HFF-Myc (cell line): Measurements from ENCODE around the gene TOP2B.

Source experiments
- DNase-seq: peaks from one replicate; pipeline ENCODE4 v3.0.0-alpha.2; 2011; ENCODE audit warnings: low read depth; ENCODE audit errors: extremely low read depth
- H3K4me3 ChIP-seq: replicated peaks from 2 replicates; pipeline ENCODE4 v1.5.1; 2011; ENCODE audit warnings: low read depth, mild to moderate bottlenecking, control low read depth, low read length
- TF ChIP-seq, protein P1 (sequence below): IDR thresholded peaks from 2 replicates; pipeline ENCODE4 v1.5.1; 2012; ENCODE audit warnings: mild to moderate bottlenecking, low read depth, low read length, control low read depth; ENCODE audit errors: missing control alignments

TOP2B gene

DNA sequence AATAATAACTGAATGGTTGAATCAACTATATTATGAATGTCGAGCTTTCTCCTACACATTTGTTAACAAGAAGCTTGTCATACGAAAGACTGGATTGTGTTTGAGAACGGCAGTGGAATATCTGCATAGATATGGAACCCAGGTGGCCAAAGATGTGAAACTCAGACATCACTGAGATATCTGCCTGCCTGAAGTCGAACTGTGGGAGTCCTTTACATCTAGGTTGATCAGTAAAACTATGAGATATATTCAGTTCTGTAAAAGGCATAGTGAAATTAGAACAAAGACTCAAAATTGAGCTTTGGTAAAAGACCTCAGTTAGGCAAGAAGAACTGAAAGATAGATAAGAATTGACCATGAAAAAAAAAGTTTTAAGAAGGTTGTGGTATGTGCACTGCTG is 41.5 kb upstream of the TOP2B start:
- TF ChIP-seq, protein P1, sequence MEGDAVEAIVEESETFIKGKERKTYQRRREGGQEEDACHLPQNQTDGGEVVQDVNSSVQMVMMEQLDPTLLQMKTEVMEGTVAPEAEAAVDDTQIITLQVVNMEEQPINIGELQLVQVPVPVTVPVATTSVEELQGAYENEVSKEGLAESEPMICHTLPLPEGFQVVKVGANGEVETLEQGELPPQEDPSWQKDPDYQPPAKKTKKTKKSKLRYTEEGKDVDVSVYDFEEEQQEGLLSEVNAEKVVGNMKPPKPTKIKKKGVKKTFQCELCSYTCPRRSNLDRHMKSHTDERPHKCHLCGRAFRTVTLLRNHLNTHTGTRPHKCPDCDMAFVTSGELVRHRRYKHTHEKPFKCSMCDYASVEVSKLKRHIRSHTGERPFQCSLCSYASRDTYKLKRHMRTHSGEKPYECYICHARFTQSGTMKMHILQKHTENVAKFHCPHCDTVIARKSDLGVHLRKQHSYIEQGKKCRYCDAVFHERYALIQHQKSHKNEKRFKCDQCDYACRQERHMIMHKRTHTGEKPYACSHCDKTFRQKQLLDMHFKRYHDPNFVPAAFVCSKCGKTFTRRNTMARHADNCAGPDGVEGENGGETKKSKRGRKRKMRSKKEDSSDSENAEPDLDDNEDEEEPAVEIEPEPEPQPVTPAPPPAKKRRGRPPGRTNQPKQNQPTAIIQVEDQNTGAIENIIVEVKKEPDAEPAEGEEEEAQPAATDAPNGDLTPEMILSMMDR: no peak
- no peak for DNase-seq
- H3K4me3 ChIP-seq: no peak overlapping the region

DNA sequence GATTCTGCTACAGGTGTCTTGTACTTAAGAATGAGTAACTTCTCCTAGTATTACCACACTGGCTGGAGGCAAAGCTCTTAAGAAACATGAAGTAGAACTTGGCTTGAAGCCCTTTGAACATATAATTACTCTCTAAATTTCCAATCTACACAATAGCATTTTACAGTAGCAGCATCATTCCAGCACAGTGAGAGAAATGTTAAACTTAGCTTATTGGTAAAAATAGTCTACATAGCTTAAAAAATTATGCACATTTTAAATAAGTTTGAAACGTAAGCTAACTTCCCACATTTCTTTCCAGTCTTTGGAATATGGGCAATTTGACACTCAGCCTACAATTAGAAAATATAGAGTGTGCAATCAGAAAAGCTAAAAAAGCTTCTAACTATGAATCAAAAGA is 32.8 kb upstream of the TOP2B start:
- no peak overlapping the region for H3K4me3 ChIP-seq
- TF ChIP-seq, protein P1: no peak
- DNase-seq: no peak

DNA sequence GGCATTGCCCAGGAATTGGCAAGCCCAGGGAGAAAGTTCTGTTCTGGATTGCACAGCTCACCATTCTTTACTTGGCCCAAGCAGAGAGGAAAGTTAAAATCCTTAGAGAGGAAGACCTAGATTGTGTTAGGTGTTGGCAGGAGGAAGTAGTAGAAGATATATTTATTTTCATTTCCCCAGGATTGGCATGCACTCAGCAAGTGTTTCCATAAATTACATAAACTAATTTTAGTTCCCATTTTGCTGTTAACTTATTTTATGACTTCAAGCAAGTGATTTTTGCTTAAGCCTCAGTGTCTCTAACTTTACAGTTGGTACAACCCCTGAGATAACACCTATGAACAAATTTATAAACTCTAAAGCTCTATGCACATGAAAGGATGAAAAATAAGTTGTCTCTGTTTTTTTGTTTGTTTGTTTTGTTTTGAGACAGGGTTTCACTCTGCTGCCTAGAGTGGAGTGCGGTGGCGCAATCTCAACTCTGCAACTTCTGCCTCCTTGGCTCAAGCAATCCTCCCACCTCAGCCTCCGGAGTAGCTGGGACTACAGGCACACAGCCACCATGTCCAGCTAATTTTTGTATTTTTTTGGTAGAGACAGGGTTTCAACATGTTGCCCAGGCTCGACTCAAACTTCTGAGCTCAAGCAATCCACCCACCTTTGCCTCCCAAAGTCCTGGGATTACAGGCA is 31.2 kb upstream of the TOP2B start:
- no peak for DNase-seq
- no peak overlapping the region for H3K4me3 ChIP-seq
- TF ChIP-seq, protein P1: no peak

DNA sequence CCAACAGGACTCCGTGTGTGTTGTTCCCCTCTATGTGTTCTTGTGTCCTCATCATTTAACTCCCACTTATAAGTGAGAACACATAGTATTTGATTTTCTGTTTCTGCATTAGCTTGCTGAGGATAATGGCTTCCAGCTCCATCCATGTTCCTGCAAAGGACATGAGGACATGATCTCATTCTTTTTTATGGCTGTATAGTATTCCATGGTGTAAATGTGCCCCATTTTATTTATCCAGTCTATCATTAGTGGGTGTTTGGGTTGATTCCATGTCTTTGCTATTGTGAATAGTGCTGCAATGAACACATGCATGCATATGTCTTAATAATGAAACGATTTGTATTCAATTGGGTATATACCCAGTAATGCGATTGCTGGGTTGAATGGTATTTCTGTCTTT is 28.5 kb upstream of the TOP2B start:
- TF ChIP-seq, protein P1: no peak
- H3K4me3 ChIP-seq: no peak overlapping the region
- DNase-seq: no peak

DNA sequence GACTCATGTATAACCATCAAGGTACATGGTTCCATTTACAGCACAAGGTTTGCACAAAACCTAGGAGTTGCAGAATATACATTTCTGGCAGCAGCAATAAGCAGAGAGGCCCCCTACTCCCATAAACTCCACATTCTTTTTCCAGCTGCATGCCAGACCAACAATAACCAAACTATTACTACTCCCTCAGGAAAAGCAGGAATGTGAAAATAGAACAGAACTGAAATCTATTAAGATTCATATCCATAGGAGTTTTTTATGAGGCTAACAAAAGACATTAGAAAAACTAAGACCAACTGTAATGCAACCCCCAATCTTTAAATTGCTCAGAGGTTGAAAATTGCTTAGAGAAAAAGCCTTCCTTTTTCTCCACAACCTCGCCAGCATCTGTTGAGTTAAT is 27.6 kb upstream of the TOP2B start:
- DNase-seq: no peak
- TF ChIP-seq, protein P1: no peak

DNA sequence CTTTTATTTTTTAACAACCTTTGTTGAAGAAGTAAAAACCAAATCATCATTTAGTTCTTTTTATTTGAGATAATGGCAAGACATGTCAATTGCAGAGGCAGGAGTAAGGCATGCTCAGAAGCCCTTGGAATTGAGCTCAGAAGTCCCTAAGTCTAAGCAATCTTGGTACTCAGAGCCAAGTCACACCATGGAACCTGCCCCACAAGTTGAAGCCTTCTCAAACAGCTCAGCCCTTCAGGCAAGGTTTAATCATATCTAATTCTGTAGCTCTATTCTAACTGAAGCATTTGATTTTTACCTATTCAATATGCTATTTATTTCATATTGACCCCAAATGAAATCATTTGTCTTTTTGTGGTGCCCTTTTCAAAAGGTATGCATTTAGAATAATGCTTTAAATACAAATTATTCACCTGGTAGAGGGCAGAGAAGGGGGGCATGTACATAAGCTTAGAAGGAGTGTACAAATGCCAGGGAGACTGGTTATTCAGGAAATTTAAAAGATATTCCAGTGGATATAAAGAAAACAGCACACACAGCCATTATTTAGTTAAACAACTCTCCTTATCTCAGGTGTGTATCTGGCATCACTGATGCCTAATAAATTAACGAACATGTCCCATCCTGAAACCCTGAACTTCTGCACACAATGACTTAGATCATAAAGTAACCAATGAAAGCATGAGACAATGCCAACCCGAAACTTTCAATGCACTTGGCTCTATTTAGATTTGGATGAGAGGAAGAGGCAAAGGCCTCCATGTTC is 26.2 kb upstream of the TOP2B start:
- TF ChIP-seq, protein P1: no peak
- no peak for DNase-seq
- no peak overlapping the region for H3K4me3 ChIP-seq

More for the DNA sequence above, 27.6 kb upstream of the TOP2B start:
- no peak overlapping the region for H3K4me3 ChIP-seq
